Measurements from ENCODE around the gene PHYHD1. TPM values are rescaled to one million over a fixed set of nuclear protein-coding genes. Genes with fewer than 3 reads are reported as not detected.

The PHYHD1 gene
- total RNA-seq, 4 donors from 2014 or later = 3.7 to 34.0 (median 23.0) TPM

GRCh38 chr9:128905964-128906363 is 14.8 kb upstream of the PHYHD1 start:
- TF ChIP-seq POLR2A (IDR thresholded peaks at IDR 0.05) (no peak), CTCF (IDR thresholded peaks at IDR 0.05) (no peak)
- intact Hi-C loops (cut with DNase I) = no loop called here
- Histone ChIP-seq H3K36me3 (peaks cover 26 to 67% (median 38%) of the 10 kb centered on the region in 3 donors), H3K27ac (peak overlapping the region in 3 of 4 donors; percentile 43 to 100 (median 99)), H3K4me1 (peaks cover 33 to 68% (median 45%) of the 10 kb centered on the region in 3 donors), H3K4me3 (no peak overlapping the region), H3K27me3 (no peaks in the 10 kb centered on the region), H3K9me3 (no peaks in the 10 kb centered on the region)
- 83 to 91% methylated on average over 6 to 7 of the region's 7 CpGs for WGBS, 2 donors
- no peak for DNase-seq

- Histone ChIP-seq H3K36me3 (peaks cover 26 to 64% (median 44%) of the 10 kb centered on the region in 3 donors), H3K4me1 (peaks cover 29 to 68% (median 45%) of the 10 kb centered on the region in 3 donors), H3K27me3 (no peaks in the 10 kb centered on the region), H3K9me3 (no peaks in the 10 kb centered on the region), H3K27ac (peak overlapping the region in 3 of 4 donors; percentile 0 to 34 (median 1)), H3K4me3 (no peak overlapping the region)
- intact Hi-C loops (cut with DNase I) = no loop called here
- no peak for DNase-seq
- TF ChIP-seq CTCF (IDR thresholded peaks at IDR 0.05) (no peak), POLR2A (IDR thresholded peaks at IDR 0.05) (no peak)
- WGBS, 2 donors = 19 to 60% methylated on average over 2 of the region's 2 CpGs
Observed at GRCh38 chr9:128906741-128907140, 14.0 kb upstream of the PHYHD1 start.

- 100% methylated on average over 6 of the region's 24 CpGs; no CpG with 5 or more reads in 1 of the 2 donors for WGBS, 2 donors
- no peaks in the 10 kb centered on the region for H3K9me3 ChIP-seq
- H3K36me3 ChIP-seq = peaks cover 26 to 67% (median 44%) of the 10 kb centered on the region in 3 donors
- H3K4me1 ChIP-seq = peaks cover 30 to 68% (median 47%) of the 10 kb centered on the region in 3 donors
- TF ChIP-seq CTCF (IDR thresholded peaks at IDR 0.05) = no peak
- no peak for TF ChIP-seq POLR2A (IDR thresholded peaks at IDR 0.05)
- DNase-seq = no peak
- no peak overlapping the region for H3K4me3 ChIP-seq
- intact Hi-C loops (cut with DNase I) = no loop called here
- H3K27me3 ChIP-seq = no peaks in the 10 kb centered on the region
- H3K27ac ChIP-seq = no peak overlapping the region
Observed at GRCh38 chr9:128908372-128908771, 12.4 kb upstream of the PHYHD1 start.

GRCh38 chr9:128909859-128910258 is 10.9 kb upstream of the PHYHD1 start:
- Histone ChIP-seq H3K4me3 (no peak overlapping the region), H3K36me3 (peaks cover 26 to 82% (median 44%) of the 10 kb centered on the region in 3 donors), H3K27ac (peak overlapping the region; percentile 48 to 93 (median 79)), H3K27me3 (no peaks in the 10 kb centered on the region), H3K4me1 (peaks cover 25 to 71% (median 52%) of the 10 kb centered on the region in 3 donors), H3K9me3 (no peaks in the 10 kb centered on the region)
- intact Hi-C loops (cut with DNase I) = no loop called here
- TF ChIP-seq CTCF (IDR thresholded peaks at IDR 0.05) = no peak
- no peak for TF ChIP-seq POLR2A (IDR thresholded peaks at IDR 0.05)
- 57 to 63% methylated on average over 1 to 2 of the region's 4 CpGs for WGBS, 2 donors
- no peak for DNase-seq

- Histone ChIP-seq H3K9me3 (no peaks in the 10 kb centered on the region), H3K4me1 (peaks cover 29 to 71% (median 63%) of the 10 kb centered on the region in 3 donors), H3K4me3 (peak overlapping the region in 1 of 4 donors; percentile 35), H3K27ac (peak overlapping the region; percentile 74 to 93 (median 91)), H3K36me3 (peaks cover 26 to 84% (median 44%) of the 10 kb centered on the region in 3 donors), H3K27me3 (no peaks in the 10 kb centered on the region)
- no peak for DNase-seq
- intact Hi-C loops (cut with DNase I) = no loop called here
- TF ChIP-seq CTCF (IDR thresholded peaks at IDR 0.05) (no peak), POLR2A (IDR thresholded peaks at IDR 0.05) (no peak)
- WGBS, 2 donors = 60 to 100% methylated on average over 1 of the region's 6 CpGs
Observed at GRCh38 chr9:128910906-128911305, 9.9 kb upstream of the PHYHD1 start.
